GM21447 (cell line): Measurements from ENCODE around the gene RNF144B.
"Not testable (repeated sequence)": the region's sequence is repeated elsewhere in the genome, so short reads cannot be mapped to it uniquely, and the experiment has no call there.

Experiments used
- ATAC-seq: cut with Tn5 transposase; IDR thresholded peaks from one replicate; pipeline ENCODE4 v1.9.1; 2021; ENCODE audit not compliant: unreplicated experiment

The RNF144B gene

GRCh38 chr6:18371010-18371409, 16.1 kb upstream of the RNF144B start:
- ATAC-seq, result no peak

GRCh38 chr6:18371656-18372055, 15.5 kb upstream of the RNF144B start:
- ATAC-seq, result no peak

- ATAC-seq, result no peak
These were observed 6.9 kb upstream of the RNF144B start for GRCh38 chr6:18380158-18380836.

GRCh38 chr6:18380851-18381250, 6.3 kb upstream of the RNF144B start:
- ATAC-seq, result no peak

- ATAC-seq, result no peak
These were observed 3.7 kb upstream of the RNF144B start for GRCh38 chr6:18383441-18383840.

GRCh38 chr6:18384621-18385020, 2.5 kb upstream of the RNF144B start:
- ATAC-seq, result no peak

GRCh38 chr6:18386298-18386976, 713 bp upstream of the RNF144B start:
- ATAC-seq, result no peak

- ATAC-seq, result no peak
These were observed 1.1 kb downstream of the RNF144B start for GRCh38 chr6:18388271-18388670.

- ATAC-seq, result no peak
These were observed 1.8 kb downstream of the RNF144B start for GRCh38 chr6:18388942-18389341.

GRCh38 chr6:18389479-18389878, 2.3 kb downstream of the RNF144B start:
- no peak for ATAC-seq

- no peak for ATAC-seq
These were observed 3.3 kb downstream of the RNF144B start for GRCh38 chr6:18390476-18390875.

GRCh38 chr6:18391023-18391422, 3.9 kb downstream of the RNF144B start:
- ATAC-seq, result no peak

- ATAC-seq, result no peak
These were observed 5.3 kb downstream of the RNF144B start for GRCh38 chr6:18392346-18392877.

- ATAC-seq, result no peak
These were observed 6.5 kb downstream of the RNF144B start for GRCh38 chr6:18393698-18394097.

GRCh38 chr6:18395177-18395855, 8.2 kb downstream of the RNF144B start:
- ATAC-seq, result no peak

- no peak for ATAC-seq
These were observed 8.7 kb downstream of the RNF144B start for GRCh38 chr6:18395856-18396197.

GRCh38 chr6:18397701-18398100, 10.6 kb downstream of the RNF144B start:
- no peak for ATAC-seq

- not testable (repeated sequence) for ATAC-seq
These were observed 11.1 kb downstream of the RNF144B start for GRCh38 chr6:18398225-18398624.

- ATAC-seq, result peak; percentile 85
These were observed 13.8 kb downstream of the RNF144B start for GRCh38 chr6:18400831-18401446.

- not testable (repeated sequence) for ATAC-seq
These were observed 17.8 kb downstream of the RNF144B start for GRCh38 chr6:18404965-18405364.

- no peak for ATAC-seq
These were observed 18.5 kb downstream of the RNF144B start for GRCh38 chr6:18405477-18406293.
